KOPT-K1 (cell line): ENCODE measurements around the gene KIRREL3.

ENCODE experiments used
- H3K27ac ChIP-seq: fragments of 200-600 bp; sonication (generic); 2 replicates; pipeline ENCODE4 v1.5.1; 2016; ENCODE audit warnings: antibody characterized with exemption, mild to moderate bottlenecking, low read depth, low read length; ENCODE audit not compliant: poor library complexity, severe bottlenecking
- H3K36me3 ChIP-seq: fragments of 200-600 bp; sonication (generic); 2 replicates; pipeline ENCODE4 v1.5.1; 2017; ENCODE audit warnings: antibody characterized with exemption, mild to moderate bottlenecking, low read length, moderate library complexity; ENCODE audit not compliant: insufficient read depth
- H3K9me3 ChIP-seq: fragments of 200-600 bp; sonication (generic); 2 replicates; pipeline ENCODE4 v1.5.1; 2017; ENCODE audit warnings: antibody characterized with exemption, low read length, mild to moderate bottlenecking; ENCODE audit not compliant: insufficient read depth, poor library complexity, severe bottlenecking

The KIRREL3 gene

GRCh38 chr11:126863294-126863997, 137.1 kb downstream of the KIRREL3 start:
- no peak overlapping the region for H3K27ac ChIP-seq
- no peaks in the 10 kb centered on the region for H3K36me3 ChIP-seq
- no peaks in the 10 kb centered on the region for H3K9me3 ChIP-seq

GRCh38 chr11:126862664-126863243, 137.8 kb downstream of the KIRREL3 start:
- Histone ChIP-seq H3K36me3 (no peaks in the 10 kb centered on the region), H3K9me3 (no peaks in the 10 kb centered on the region), H3K27ac (no peak overlapping the region)

- no peaks in the 10 kb centered on the region for H3K36me3 ChIP-seq
- no peak overlapping the region for H3K27ac ChIP-seq
- no peaks in the 10 kb centered on the region for H3K9me3 ChIP-seq
These were observed 138.6 kb downstream of the KIRREL3 start for GRCh38 chr11:126861796-126862459.

- no peak overlapping the region for H3K27ac ChIP-seq
These were observed 142.4 kb downstream of the KIRREL3 start for GRCh38 chr11:126857860-126858808.

GRCh38 chr11:126855536-126855935, 145.0 kb downstream of the KIRREL3 start:
- Histone ChIP-seq H3K9me3 (no peaks in the 10 kb centered on the region), H3K36me3 (no peaks in the 10 kb centered on the region)

More at GRCh38 chr11:126857860-126858808, 142.4 kb downstream of the KIRREL3 start:
- no peaks in the 10 kb centered on the region for H3K9me3 ChIP-seq
- H3K36me3 ChIP-seq = no peaks in the 10 kb centered on the region

DNA sequence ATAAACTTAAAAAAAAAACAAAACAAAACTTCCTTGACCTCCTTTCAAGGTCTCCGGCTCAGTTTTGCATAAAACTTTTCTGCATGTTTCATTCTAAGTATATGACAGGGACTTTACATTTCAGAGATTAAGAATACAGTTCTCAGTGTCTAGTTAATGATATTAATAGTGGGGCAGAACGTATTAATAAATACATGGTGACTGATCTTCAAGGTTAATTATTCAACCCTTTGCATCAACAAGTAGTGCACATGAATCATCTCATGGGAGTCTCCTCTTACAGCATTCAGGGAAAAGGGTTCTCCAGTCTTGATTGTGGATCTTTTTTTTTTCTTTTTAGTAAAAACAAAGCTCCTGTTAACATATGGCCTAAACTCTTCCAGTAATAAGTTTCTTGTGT, 146.8 kb downstream of the KIRREL3 start:
- Histone ChIP-seq H3K27ac (no peak overlapping the region), H3K9me3 (no peaks in the 10 kb centered on the region), H3K36me3 (no peaks in the 10 kb centered on the region)

More at GRCh38 chr11:126855536-126855935, 145.0 kb downstream of the KIRREL3 start:
- H3K27ac ChIP-seq = no peak overlapping the region

- no peaks in the 10 kb centered on the region for H3K36me3 ChIP-seq
- H3K9me3 ChIP-seq = no peaks in the 10 kb centered on the region
- H3K27ac ChIP-seq = no peak overlapping the region
These were observed 155.8 kb downstream of the KIRREL3 start for GRCh38 chr11:126844789-126845188.

DNA sequence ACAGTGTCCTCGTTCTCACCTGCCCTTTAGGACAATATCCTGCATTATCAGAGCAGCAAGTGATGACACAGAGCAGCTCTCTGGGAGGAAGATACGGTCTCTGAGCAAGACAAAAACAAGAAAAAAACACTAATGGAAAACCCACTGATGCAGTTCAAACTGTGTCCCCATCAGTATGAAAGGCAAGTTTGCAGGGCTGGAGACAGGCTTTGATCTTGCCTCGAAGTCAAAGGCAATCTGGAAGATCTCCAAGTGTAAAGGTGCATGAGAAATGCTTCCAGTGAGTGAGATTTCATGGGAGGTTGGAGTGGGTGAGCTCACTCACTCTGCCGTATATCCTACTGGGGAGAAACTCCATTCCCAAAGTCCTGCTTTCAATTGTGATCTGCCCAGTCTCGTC, 157.5 kb downstream of the KIRREL3 start:
- H3K9me3 ChIP-seq = no peaks in the 10 kb centered on the region
- H3K27ac ChIP-seq = no peak overlapping the region
- H3K36me3 ChIP-seq = no peaks in the 10 kb centered on the region

DNA sequence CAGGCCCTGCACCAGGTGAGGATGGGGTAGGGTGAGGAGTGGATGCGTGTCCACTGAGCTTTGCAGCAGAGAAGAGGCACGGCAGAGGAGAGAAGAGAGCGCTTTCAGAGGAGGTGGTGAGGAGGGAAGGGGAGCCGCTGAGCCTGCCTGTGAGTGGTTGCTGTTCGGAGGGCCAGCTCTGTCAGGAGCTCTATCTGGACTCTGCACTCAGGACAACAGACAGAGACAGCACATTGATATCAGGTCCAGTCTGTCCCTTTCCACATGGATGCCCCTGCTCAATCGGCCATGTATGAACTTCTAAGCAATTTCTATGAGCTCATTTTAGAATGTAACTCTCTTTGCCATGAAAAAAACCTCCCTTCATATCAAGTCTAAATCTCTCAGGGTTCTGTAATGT, 158.6 kb downstream of the KIRREL3 start:
- Histone ChIP-seq H3K27ac (no peak overlapping the region), H3K36me3 (no peaks in the 10 kb centered on the region), H3K9me3 (no peaks in the 10 kb centered on the region)

- Histone ChIP-seq H3K27ac (no peak overlapping the region), H3K36me3 (no peaks in the 10 kb centered on the region), H3K9me3 (peaks cover 2% of the 10 kb centered on the region)
These were observed 159.6 kb downstream of the KIRREL3 start for GRCh38 chr11:126840975-126841374.

DNA sequence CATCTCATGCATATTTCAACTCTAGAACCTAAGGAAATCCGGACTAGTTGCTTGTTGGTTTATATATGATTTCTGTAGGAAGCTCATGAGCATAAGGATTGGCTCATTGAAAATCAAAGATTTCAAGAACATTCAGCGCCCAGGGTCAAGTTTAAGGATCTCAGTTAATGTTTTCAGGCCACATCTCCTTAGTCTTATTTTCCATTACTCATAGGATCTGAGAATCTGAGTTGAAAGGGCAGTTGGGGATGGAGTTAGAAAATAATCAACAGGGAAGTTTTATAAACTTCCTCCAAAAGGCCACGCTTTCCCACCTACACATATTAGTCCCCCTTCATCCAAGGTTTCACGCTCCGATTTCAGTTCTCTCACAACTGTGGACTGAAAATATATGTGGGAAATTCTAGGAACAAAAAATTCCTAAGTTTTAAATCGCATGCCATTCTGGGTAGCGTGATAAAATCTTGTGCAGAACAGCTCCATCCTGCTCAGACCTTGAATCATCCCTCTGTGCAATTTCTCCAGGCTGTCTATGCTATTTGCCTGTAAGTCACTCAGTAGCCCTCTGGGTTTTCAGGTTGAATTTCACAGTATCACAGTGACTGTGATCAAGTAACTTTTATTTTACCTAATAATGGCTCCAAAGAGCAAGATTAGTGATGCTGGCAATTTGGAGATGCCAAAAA, 160.2 kb downstream of the KIRREL3 start:
- peaks cover 8% of the 10 kb centered on the region for H3K9me3 ChIP-seq
- no peaks in the 10 kb centered on the region for H3K36me3 ChIP-seq
- H3K27ac ChIP-seq = no peak overlapping the region

DNA sequence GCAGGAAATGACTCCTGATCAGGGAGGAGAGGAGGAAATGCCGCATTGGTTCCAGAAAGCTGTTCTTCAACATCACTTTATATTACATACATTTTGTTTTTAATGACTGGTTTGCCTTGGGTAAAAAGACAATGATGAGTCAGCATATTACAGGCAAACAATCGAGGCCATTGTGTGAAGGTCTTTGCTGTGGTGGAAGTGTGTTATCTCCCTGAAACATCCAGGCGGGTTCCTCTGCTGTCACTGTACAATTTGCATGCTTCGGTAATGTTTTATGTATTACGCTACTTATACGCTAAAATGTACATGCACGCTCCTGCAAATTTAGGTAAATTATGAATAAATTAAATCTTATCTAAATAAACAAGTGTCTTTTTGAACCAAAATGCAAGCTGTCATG, 161.1 kb downstream of the KIRREL3 start:
- Histone ChIP-seq H3K27ac (no peak overlapping the region), H3K9me3 (peaks cover 12% of the 10 kb centered on the region), H3K36me3 (no peaks in the 10 kb centered on the region)

GRCh38 chr11:126838779-126839178, 161.8 kb downstream of the KIRREL3 start:
- peaks cover 12% of the 10 kb centered on the region for H3K9me3 ChIP-seq
- no peak overlapping the region for H3K27ac ChIP-seq

GRCh38 chr11:126837581-126837980, 163.0 kb downstream of the KIRREL3 start:
- Histone ChIP-seq H3K27ac (no peak overlapping the region), H3K9me3 (peaks cover 12% of the 10 kb centered on the region), H3K36me3 (no peaks in the 10 kb centered on the region)

More at GRCh38 chr11:126838779-126839178, 161.8 kb downstream of the KIRREL3 start:
- H3K36me3 ChIP-seq = no peaks in the 10 kb centered on the region
